HUDEP-2 (cell line): ENCODE data around the gene RALBP1.

Source experiments
- DNase-seq, 76 experiments: peaks; one replicate each; lab custom pipeline; 2025; ENCODE audit not compliant: unreplicated experiment in 76 of 76; lab: John Stamatoyannopoulos, UW

RALBP1 gene

DNA sequence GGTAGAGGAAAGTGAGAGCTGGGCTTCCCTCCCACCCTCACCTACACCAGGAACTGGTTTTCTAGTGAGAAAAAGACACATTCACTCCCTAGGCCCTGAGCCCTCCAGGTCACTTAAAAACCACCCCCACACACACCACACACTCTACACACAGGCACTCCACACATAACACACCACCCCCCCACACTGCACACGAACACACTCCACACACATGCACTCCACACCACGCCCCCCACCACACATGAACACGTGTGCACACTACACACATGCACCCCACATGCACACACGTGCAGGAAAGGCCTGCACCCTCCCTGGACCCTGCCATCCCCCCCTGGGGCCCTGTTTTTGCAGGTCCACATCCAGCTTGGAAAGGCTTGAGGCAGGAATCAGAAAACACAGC is 67.6 kb downstream of the RALBP1 start:
- DNase-seq = no peak

DNA sequence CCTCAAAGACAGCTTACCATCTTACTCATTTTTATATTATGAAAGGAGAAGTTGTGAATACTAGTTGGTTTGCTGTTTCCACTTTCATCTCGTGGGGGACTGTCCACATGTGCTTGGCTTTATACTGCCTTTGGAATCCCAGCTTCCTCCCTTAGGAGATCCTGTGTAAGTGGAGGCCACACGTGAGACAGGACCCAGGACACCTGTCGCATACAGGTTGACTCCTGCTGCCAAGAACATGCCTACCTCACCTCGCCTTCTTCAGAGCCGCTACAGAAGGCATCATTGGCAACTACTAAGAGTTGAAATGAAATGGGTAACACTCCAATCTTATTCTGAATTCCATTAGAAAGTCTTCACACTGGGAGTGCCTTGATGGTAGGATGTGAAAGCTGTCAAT is 69.7 kb downstream of the RALBP1 start:
- DNase-seq = no peak

DNA sequence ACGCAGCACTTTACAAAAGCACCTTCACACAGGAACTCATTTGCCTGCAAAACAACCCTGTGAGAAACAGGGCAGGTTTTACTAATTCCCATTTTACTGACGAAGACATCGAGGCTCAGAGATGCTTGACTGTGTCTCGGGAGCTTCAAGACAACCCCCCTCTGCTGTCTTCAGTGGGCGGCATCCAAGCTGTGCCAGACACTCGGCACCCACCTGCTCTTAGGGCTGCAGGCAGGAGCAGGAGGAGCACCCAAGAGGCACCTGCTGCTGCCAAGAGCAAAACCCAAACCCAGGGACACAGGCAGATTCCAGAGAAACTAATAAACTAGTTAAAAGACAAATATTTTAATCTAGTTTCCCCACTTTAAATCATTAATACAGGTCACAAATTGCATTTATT is 71.2 kb downstream of the RALBP1 start:
- no peak for DNase-seq

DNA sequence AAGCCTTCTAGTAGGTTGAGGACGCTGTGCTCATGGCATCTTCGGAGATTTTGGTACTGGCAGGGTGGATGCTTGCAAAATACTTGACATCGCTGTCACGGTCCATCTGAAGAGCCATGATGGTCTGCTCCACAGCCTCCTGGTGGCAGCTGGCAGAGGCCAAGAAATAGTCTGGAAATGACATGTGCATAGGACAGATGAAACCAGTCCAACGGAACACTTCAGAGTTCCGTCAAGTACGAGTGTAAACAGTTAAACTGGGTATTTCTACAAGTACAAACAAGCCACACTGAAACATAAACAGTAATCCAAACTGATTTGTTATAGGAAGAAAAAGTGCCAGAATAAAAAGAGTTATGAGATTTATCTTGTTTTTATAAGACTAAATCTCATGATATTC is 72.5 kb downstream of the RALBP1 start:
- DNase-seq = no peak

DNA sequence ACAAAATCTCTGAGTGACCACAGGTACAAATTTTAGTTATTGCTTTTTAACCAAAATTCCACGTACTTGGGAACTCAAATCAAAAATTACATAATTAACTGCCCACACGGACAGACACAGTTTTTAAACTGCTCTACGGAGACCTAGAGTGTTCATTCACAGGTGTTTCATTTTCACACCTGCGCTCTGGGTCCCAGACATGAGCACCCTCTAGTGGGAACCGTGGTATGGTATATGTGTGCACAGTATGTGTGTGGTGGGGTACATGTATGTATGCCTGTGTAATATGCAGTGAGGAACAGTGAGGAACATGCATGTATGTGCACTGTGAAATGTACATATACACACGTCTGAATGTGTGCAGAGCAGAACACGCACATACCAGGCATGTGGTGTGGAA is 74.1 kb downstream of the RALBP1 start:
- no peak for DNase-seq

DNA sequence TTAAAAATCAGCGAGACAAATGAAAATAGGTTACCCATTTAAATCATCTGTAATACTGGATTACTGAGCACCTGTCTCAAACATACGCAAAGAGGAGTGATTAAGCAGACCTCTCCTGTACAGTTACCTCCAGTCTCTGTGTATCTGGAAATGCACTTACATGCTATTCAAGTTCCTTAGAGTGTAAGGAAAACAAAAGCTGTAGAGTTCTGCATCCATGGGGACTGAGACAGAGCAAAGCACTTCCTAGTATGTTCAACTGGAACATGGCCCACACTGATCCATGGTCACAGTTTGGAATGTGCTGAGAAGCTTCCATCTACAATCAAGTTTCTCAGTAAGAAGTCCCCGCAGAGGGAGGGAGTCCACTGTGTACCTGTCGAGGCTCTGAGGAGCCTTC is 75.1 kb downstream of the RALBP1 start:
- no peak for DNase-seq

DNA sequence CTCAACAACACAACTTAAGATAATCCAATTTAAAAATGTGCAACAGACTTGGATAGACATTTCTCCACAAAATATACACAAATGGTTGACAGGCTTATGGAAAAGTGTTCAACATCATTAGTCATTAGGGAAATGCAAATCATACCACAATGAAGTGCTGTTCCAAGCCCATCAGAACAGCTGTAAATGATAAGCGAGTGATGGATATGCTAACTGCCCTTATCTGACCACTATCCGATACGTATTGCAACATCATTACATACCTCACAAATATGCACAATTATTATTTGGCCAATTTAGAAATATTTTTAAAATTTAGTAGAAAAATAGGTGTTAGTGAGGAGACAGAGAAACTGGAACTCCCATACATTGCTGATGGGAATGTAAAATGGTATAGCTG is 76.9 kb downstream of the RALBP1 start:
- no peak for DNase-seq

DNA sequence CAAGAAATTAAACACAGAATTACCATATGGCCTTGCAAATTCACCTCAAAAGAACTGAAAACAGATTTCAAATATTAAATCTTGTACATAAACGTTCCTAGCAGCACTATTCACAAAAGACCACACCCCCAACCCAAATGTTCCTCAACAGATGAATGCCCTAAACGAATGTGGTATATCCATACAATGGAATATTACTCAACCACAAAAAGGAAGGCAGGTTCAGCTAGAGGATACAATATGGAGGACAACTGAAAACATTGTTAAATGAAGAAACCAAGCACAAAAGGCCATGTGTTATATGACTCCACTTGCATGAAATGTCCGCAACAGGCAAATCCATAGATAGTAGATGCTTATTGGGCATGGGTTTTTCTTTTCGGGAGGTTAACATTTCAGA is 77.3 kb downstream of the RALBP1 start:
- DNase-seq = no peak

DNA sequence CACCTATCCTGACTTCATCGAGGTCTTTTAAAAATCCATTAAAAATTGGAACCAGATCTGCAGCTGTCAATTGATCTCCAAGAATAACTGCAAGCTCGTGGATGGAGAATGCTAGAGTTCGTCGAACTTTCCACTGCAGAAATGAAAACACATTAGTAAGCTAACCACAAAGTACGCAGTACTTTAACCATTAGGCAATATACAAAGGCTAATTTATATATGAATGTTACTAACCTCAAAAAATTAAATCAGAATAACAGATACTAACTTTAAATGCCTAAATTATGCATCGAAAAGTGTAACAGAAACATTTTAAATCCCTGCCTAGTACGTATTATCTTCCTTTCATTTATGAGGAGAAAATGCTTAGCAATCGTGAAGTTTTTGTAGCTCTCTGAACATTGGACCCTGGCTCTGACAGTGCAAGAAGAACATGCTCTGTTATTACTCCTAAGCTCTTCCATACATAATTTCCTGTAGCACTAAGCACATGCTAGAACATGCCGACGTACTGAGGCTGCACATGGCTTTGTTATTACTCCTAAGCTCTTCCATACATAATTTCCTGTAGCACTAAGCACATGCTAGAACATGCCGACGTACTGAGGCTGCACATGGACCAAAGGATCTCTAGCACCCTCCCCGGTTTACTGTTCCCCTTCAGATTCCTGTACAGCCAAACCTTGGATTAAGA is 82.1 kb downstream of the RALBP1 start:
- DNase-seq = no peak

DNA sequence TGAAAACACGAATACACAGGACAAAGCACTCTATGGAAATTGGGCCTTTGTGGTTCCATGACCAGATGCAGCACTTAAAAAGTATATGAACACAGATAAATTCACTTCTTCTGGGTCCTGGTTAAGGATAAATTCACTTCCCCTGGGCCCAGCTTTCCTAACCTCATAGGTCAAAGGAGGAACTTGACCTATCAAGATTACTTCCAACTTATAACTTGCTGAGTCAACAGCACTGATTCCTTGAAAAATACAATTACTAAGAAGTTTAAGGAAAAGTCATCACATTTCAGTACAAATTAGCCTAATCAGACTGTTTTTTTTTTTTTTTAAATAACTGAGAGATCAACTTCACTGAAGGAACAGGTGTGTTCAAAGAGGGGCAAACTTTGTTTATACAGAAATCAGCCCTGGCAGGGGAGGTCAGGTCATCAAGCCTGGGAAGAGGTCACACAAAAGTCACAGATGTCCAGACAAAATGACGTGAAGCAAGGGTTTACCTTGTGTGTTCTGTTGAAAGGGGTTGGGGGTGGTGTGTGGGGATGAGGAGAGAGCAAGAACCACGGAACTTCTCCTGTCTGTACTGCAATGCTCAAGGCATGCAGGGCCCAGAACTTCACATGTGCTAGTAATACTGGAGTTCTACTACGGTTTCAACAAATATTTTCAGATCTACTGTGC is 83.2 kb downstream of the RALBP1 start:
- DNase-seq = no peak

DNA sequence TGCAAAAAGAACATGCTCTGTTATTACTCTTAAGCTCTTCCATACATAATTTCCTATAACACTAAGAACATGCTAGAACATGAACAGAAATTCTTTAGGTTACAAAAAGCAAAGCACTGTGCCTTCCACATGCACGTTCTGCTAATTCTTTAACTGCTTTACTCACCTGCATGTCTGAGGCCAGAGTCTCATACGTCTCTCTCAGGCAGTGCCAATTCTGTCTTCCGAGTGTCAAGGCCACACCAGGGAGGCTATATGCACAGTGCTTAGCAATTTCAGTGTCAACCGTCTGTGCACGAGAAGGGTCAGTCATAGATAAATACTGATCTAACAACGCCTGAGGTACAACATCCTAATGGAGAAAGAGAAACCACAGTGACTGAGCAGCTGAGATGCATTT is 83.9 kb downstream of the RALBP1 start:
- no peak for DNase-seq

DNA sequence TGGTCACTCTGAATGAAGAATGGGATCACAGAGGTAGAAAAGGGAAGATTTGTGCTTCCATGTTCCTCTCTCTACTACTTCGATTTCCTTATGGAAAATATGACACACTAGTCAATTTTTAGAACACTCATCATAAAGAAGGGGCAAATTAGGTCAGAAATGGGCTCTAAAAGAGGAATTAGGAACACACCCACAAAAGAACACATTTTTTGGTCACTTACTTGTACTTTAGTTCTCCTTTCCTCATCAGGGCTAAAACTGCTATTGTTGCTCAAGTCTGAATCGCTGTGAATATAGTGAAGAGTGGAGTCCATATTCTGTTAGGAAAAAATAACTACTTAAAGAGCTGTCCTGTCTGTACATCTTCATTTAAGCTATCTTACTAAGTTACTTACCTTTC is 86.4 kb downstream of the RALBP1 start:
- no peak for DNase-seq

DNA sequence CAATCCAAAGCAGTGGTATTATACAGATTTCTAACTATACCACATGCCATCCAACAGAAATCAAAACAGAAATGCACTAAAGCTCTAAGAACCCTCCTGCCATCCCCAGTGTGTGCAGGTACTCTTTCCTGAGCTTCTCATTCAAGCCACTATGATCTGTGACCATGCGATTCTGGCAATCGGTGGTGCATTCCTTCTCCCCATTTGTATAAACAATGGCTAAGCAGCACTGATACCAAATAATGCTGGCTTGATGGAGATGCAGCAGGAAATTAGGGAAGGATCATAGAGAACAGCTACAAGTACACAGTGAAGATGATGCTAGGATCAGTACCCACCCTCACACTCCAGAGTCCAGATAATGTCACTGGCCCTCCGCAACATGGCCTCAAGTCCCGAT is 87.3 kb downstream of the RALBP1 start:
- no peak for DNase-seq

DNA sequence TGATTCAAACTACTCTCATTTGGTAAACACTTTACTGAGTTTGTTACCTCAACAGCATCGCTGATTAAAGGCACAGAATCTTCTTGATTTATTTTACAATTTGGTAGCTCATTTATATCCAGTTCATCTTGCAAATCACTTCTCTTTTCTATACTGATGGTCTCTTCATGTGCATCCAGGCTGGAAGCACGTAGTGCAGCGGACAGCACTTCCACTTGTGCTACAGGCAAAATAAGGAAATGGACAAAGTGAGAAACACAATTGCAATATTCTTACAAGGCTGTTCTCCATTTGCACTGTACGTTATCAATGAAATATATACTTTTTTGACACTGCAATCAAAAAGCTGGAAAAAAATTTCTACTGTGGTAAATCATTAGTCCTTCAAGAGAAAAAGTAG is 88.0 kb downstream of the RALBP1 start:
- DNase-seq = no peak

DNA sequence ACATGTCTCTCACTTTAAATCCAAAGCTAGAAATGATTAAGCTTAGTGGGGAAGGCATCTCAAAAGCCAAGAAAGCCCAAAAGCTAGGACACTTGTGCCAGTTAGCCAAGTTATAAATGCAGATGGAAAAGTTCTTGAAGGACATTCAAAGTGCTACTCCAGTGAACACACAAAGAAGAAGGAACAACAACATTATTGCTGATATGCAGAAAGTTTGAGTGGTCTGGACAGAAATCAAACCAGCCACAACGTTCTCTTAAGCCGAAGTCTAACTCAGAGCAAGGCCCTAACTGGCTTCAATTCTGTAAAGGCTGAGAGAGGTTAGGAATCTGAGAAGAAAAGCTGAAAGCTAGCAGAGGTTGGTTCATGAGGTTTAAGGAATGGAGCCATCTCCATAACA is 90.1 kb downstream of the RALBP1 start:
- no peak for DNase-seq

DNA sequence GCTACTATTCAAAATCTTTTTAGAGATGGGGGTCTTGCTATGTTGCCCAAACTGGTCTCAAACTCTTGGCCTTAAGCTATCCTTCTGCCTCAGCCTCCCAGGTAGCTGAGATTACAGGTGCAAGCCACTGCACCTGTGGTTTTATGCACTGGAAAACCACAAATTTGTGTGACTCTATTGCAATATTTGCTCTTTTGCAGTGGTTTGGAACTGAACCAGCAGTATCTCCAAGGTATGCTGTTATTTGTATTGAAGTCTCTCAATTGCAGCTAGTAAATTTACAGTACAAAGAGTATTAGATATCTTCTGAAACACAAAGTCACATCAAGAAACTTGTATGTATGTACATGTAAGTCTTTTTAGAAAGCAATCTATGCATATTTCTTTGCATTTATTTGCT is 92.9 kb downstream of the RALBP1 start:
- DNase-seq = no peak

DNA sequence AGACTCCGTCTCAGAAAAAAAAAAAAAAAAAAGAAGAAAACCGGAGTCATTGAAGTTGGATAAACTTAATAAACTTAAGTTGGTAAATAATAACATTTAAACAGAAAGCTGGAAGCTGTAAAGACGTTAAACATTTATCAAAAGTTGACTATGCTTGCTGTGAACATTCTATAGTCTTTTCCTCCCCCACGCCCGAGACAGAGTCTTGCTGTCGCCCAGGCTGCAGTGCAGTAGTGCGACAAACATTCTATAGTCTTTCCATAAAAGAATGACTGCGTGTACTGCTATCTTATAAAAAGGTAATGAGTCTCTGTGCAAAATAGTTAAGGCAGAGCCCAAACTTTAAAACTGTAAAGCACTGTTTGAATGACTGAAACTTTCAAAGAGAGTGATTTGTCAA is 93.9 kb downstream of the RALBP1 start:
- no peak for DNase-seq

DNA sequence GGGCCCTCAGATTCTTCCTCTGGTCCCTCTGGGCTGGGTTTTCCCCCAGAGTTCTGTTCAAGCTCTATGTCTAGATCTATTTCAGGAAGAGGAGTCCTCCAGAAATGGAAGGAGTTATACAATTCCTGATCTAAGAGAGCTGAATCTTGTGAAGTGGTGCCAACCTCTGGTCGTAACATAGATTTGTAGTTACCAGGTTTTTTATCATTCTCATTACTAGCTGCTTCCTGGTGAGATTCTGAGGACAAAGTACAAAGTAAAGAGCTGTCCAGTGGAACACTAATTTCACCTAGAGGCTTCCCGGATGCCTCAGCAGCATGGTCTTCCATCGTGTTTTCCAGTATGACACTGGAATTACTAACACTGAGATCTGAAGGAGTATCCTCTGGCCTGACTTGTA is 94.9 kb downstream of the RALBP1 start:
- no peak for DNase-seq

DNA sequence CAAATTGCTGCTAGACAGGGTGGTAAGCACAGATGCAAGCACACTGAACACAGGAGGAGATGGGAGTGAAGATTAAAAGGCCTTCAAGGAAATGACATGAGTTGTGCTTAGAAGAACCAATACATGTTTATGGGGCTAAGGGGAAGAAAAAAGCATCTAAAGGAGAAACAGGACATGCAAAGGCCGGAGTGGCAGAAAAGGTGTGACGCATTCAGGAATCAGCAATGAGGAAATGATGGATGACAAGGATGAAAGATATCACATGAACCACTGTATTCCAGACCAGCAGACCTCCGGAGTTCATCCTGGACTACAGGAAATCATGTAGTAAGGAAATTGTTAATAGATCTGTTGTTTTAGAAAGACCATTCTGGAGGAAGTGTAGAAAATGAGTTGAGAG is 96.2 kb downstream of the RALBP1 start:
- no peak for DNase-seq

DNA sequence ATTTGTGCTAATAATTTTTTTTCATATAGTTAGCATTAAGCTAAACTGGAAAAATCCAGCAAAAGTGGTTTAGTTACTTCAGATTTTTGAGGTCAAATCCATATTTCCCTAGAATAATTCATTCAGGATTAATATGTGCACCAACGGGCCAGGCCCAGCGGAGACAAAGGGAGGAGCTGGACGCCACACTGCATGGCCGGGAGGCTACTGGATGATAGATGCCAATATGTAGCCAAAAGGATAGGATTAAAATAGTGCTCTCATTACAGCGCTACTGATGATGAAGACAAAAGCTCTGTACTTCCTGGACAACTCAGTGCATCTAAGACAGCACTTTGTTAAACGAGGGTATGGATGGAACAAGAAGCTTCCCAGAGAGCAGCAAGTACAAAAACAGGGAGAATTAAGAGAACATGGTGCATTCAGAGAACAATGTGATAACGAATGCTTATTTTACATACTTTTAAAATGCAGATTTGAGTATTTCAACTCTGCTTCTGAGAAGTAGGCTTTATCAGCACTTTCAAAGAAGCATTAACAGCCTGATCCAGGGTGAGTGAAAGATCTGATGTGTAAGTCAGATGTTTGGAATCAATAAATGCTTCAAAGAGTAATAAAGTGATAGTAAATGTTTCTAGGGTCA is 99.3 kb downstream of the RALBP1 start:
- DNase-seq = no peak

DNA sequence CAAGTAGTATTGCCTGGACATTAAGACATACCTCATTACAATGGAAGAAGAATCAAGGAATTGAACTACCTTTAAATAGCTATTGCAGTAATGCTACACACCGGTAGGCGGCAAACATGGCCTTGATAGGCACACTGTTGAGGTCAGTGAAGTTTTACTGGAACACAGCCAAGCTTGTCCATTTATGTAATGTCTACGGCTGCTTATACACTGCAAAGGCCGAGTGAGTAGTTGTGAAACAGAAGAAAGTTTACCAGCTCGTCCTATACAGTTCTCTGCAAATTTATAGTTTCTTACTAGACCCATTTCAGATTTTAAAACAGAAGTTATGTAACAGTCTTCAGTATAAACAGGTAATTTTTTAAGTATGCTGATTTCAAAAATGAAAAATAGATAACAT is 100.2 kb downstream of the RALBP1 start:
- peak in 62 of 76 experiments; percentile 0 to 84 (median 32) for DNase-seq

DNA sequence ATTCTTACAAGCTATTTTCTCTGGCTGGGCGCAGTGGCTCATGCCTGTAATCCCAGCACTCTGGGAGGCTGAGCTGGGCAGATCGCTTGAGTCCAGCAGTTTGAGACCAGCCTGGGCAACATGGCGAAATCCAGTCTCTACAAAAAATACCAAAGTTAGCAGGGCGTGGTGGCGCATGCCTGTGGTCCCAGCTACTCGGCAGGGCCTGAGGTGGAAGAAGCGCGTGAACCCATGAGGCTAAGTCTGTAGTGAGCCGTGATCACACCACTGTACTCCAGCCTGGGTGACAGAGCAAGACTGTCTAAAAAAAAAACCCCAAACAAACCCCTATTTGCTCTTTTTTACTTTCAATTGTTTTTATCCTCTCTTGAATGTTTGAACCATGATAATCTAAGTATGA is 102.0 kb downstream of the RALBP1 start:
- no peak for DNase-seq
